Caki2 (cell line): Measurements from ENCODE around the gene REM2. TPM values are rescaled to one million over a fixed set of nuclear protein-coding genes. Genes with fewer than 3 reads are reported as not detected.

ENCODE experiments used
- DNase-seq: peaks from one replicate; pipeline ENCODE4 v3.0.0-alpha.2; 2015; ENCODE audit warnings: low read depth
- in situ Hi-C: cut with HindIII; loops from 2 replicates; pipeline ENCODE4 v1.10.0; 2016; ENCODE audit warnings: low sequenced_read_pairs, low pct_unique_long_range_greater_than_20kb, mixed read lengths
- total RNA-seq: library from RNA; depleted of rRNA; stranded (reverse); fragments of >200 nt; shearing (Covaris generic); gene quantifications from 2 replicates; pipeline ENCODE4 v1.2.3, GENCODE V29; 2014; ENCODE audit warnings: low replicate concordance

The REM2 gene
- total RNA-seq, 1 experiment from 2014 or later: not detected

GRCh38 chr14:22870811-22871223 is 12.2 kb upstream of the REM2 start:
- in situ Hi-C loops: no loop called here
- DNase-seq: no peak

DNA sequence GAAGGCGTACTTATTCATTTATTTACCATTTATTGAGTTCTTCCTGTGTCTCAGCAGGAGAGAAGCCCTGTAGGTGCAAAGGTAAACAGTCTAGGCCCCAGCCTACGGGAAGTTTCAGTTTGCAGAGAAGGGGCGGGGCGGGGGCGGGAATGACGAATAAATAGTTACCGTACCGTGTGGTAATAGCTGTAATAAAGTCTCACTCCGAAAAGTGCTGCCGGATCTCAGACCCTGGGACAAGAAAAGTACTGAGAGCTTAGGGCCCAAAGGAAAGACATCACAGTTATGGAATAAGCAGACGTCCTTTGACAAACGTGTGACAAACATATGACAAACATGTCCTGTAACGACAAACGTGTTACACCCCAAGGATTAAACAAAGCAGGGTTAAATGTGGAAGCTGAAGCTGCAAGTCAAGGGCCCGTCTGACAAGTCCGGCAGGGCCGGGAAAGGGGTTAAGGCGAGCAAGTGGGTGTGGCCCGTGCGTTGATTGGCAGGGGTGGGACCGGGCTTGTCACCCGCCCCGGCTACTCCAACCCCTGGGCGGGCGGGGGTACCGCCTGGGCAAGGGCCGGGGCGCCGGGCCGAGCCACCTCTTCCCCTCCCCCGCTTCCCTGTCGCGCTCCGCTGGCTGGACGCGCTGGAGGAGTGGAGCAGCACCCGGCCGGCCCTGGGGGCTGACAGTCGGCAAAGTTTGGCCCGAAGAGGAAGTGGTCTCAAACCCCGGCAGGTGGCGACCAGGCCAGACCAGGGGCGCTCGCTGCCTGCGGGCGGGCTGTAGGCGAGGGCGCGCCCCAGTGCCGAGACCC is 11.6 kb upstream of the REM2 start, which contains the start of gene LRP10:
TSS of gene LRP10 (plus strand) at position 517 of the 809 bp plus-strand sequence. CDS start 564 bp downstream, outside the sequence.
- in situ Hi-C loops: no loop called here
- peak; percentile 90 for DNase-seq

- DNase-seq: peak; percentile 81
- in situ Hi-C loops: no loop called here
These were observed 10.8 kb upstream of the REM2 start for GRCh38 chr14:22872033-22872832.

GRCh38 chr14:22872833-22873520 is 10.0 kb upstream of the REM2 start:
- in situ Hi-C loops: no loop called here
- no peak for DNase-seq

GRCh38 chr14:22875003-22875747 is 7.8 kb upstream of the REM2 start:
- in situ Hi-C loops: no loop called here

GRCh38 chr14:22875748-22876319 is 7.2 kb upstream of the REM2 start:
- DNase-seq: no peak
- in situ Hi-C loops: no loop called here

More at GRCh38 chr14:22875003-22875747, 7.8 kb upstream of the REM2 start:
- DNase-seq: no peak

DNA sequence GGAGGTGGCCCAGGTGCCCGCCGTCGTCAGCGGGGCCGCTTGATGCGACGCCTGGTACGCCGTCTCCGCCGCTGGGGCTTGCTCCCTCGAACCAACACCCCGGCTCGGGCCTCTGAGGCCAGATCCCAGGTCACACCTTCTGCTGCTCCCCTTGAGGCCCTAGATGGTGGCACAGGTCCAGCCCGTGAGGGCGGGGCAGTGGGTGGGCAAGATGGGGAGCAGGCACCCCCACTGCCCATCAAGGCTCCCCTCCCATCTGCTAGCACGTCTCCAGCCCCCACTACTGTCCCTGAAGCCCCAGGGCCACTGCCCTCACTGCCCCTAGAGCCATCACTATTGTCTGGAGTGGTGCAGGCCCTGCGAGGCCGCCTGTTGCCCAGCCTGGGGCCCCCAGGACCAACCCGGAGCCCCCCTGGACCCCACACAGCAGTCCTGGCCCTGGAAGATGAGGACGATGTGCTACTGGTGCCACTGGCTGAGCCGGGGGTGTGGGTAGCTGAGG is 6.0 kb upstream of the REM2 start:
- in situ Hi-C loops: no loop called here
- DNase-seq: no peak

DNA sequence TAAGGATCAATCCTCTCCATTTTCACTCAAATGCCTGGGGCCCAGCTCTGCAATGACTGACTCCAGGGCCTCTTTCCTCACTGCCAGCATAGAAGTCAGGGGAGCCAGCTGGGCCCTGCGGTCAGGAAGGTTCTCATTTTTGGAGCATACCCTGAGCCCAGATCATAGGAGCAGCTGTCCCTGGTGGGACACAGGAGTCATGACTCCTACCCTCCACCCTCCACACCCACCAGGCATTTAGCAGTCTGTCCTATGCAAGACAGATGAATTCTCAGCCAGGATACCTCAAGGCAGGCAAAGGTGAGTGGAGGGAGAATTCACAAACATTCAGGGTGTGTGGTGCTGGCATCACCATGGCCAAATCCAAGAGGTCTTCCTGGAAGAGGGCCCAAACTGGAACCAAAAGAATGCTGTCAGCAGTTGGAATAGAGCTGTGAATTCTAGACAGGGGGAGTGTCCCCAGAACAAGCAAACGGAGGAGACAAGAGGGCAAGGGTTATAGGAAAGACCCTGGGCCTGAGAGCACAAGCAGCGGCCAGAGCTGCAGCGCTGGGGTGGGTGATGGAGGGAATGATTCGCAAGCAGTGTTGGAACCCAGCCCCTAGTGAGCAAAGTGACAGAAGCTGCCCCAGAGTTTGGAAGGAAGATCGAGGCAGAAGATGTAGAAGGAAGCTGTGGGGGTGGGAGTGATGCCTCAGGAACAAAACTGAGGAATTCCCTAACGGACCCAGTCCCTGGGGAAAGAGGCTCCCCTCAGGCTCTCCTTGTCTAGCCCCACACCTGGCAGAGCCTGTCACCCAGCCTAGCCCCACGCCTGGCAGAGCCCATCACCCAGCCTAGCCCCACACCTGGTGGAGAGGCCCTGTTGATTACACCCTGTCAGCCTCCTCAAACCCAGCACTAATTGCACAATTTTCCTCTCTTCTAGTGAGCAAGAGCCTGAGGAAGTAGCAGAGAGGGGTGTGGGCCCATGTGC is 4.5 kb upstream of the REM2 start:
- DNase-seq: no peak
- in situ Hi-C loops: no loop called here

GRCh38 chr14:22882064-22882463 is 958 bp upstream of the REM2 start:
- DNase-seq: no peak
- in situ Hi-C loops: no loop called here

DNA sequence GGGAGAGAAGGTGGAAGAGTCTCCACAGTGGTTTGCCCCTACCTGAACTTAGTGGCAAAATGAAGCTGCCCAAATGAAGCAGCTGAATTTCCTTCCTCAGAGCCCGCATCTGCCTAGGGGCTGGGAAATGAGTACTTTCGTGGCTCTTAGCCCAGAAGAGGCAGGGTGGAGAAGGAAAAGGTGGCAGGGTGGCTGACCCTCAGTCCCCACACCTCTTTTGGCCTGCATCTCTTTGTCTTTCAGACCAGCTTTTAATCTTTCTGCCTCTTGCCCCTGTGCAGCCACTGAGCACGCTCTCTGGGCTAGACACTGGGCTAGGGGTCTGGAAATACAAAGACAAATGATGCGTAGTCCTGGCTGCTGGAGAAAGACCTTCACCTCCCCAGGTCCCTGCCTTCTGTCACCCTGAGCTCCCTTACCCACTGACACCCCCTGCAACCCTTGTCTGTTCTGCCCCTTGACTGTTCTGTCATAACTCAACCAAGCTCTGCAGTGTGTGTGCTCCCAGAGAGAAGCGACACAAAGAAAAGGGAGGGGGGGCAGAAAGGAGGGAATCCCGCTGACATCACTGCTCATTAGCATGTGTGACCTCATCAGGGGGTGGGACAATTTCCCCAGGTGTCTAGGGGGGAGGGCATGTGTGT is 371 bp upstream of the REM2 start:
- in situ Hi-C loops: no loop called here

DNA sequence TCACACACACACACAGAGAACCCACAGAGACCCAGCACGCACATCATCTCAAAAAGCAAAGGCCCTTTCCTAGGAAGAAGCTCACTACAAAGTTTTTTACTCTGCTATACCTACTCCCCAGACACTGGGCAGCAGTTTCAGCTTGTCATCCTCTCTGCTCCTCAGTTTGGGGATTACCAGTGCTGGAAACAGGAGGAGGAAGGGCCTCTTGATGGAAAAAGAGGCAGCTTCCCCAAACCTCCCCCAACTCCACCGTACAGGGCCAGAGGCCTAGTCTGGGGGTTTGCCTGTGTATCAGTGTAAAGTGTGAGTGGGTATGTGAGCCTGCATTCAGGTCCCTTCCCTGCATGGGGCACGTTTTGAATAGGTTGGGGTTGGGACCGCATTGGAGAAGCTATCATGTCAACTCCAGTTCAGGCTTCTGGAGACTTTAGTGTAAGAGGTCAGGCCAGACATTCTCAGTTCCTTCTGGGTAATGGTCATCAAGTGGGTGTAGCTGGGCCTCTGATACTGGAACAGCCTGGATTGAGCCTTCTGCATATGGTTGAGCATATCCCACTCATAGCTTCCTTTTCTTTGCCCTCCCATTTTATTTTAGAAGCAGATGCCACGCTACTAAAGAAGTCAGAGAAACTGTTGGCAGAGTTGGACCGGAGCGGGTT is 1.2 kb downstream of the REM2 start:
- in situ Hi-C loops: no loop called here
- no peak for DNase-seq

More for the DNA sequence above, 371 bp upstream of the REM2 start:
- peak; percentile 42 for DNase-seq

DNA sequence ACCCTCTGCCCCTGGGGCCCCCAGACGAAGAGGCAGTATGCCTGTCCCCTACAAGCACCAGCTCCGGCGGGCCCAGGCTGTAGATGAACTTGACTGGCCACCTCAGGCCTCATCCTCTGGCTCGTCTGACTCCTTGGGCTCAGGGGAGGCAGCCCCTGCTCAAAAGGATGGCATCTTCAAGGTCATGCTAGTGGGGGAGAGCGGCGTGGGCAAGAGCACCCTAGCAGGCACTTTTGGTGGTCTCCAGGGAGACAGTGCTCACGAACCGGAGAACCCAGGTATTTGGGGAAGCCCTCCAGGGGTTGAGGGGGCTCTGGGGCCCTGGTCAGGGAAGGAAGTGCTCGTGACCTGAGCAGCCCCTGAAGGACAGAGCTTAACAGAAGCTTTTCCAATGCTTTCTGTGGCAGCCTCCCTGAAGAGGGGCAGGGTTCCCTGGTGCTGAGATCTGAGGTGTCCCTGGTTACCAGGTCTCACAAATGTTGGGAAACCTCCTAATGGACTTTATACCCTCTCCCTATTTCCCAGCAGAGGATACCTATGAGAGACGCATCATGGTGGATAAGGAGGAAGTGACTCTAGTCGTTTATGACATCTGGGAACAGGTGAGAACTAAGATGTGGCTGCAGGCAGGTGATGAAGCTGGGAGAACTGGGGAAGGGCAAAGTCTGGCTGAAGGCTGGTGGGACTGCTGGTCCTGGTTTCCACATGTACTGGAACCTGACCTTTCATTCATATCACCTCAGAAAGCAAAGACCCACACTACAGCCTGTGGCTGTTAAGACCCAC is 1.9 kb downstream of the REM2 start:
- in situ Hi-C loops: no loop called here
- DNase-seq: no peak

GRCh38 chr14:22885975-22886374 is 3.0 kb downstream of the REM2 start:
- in situ Hi-C loops: no loop called here
- DNase-seq: no peak

DNA sequence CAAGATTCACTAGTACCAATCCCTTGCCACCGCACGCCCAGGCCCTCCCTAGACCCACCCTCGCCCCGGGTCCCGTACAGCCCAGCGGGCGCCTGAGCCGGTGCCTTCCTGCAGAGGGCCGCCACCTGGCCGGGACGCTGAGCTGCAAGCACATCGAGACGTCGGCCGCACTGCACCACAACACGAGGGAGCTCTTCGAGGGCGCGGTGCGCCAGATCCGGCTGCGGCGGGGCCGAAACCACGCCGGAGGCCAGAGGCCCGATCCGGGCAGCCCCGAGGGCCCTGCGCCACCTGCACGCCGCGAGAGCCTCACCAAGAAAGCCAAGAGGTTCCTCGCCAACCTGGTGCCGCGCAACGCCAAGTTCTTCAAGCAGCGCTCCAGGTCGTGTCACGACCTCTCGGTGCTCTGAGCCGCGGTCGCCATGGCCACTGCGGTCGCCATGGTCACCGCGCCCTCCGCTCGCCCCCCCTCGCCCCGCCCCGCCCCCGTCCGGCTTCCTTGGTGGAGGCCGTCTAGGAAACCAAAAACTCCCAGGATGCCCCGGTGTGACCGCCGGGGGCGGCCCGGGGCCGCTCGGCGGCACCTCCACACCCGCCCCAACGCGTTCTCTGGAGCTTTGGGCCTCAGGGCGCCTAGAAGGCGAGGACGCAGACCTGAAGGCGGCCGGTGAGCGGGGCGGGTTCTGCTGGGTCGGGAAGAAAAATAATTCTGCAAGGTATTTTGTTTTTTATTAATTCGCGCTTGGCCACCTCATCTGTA is 3.7 kb downstream of the REM2 start:
- DNase-seq: peak; percentile 78
- in situ Hi-C loops: no loop called here
